Osteoblast (primary cell): ENCODE measurements around the gene KLC1. TPM values are rescaled to one million over a fixed set of nuclear protein-coding genes. Genes with fewer than 3 reads are reported as not detected.

ENCODE experiments used
- DNase-seq: peaks from one replicate; pipeline ENCODE4 v3.0.0; 2011; ENCODE audit warnings: low spot score, mixed read lengths; ENCODE audit not compliant: insufficient read length; ENCODE audit errors: missing footprints
- H2AFZ ChIP-seq: 2 replicates; pipeline ENCODE4 v1.6.0; 2011; ENCODE audit warnings: mild to moderate bottlenecking, low read length
- H3K27ac ChIP-seq: 2 replicates; pipeline ENCODE4 v1.5.1; 2011; ENCODE audit warnings: mild to moderate bottlenecking, low read depth, low read length, moderate library complexity
- H3K27me3 ChIP-seq: 2 replicates; pipeline ENCODE4 v1.6.0; 2012; ENCODE audit warnings: mild to moderate bottlenecking, control low read depth, inconsistent platforms, low read length, moderate library complexity; ENCODE audit not compliant: insufficient read depth
- H3K36me3 ChIP-seq: 2 replicates; pipeline ENCODE4 v1.5.1; 2011; ENCODE audit warnings: mild to moderate bottlenecking, low read length, control low read depth, moderate library complexity; ENCODE audit not compliant: insufficient read depth
- H3K4me1 ChIP-seq: 2 replicates; pipeline ENCODE4 v1.5.1; 2011; ENCODE audit warnings: mild to moderate bottlenecking, low read length, control low read depth, moderate library complexity; ENCODE audit not compliant: insufficient read depth
- H3K4me2 ChIP-seq: 2 replicates; pipeline ENCODE4 v1.6.0; 2011; ENCODE audit warnings: mild to moderate bottlenecking, low read length; ENCODE audit not compliant: insufficient read depth
- H3K4me3 ChIP-seq: fragments of 200-600 bp; sonication (generic); 3 replicates; pipeline ENCODE4 v1.5.1; 2012; ENCODE audit warnings: mild to moderate bottlenecking, low read length, inconsistent platforms; ENCODE audit not compliant: insufficient read depth
- H3K79me2 ChIP-seq: 2 replicates; pipeline ENCODE4 v1.6.0; 2012; ENCODE audit warnings: mild to moderate bottlenecking, low read length, control low read depth, inconsistent platforms; ENCODE audit not compliant: insufficient read depth
- H3K9me3 ChIP-seq: 2 replicates; pipeline ENCODE4 v1.5.1; 2011; ENCODE audit warnings: low read depth, low read length, control low read depth
- H4K20me1 ChIP-seq: 2 replicates; pipeline ENCODE4 v1.6.0; 2012; ENCODE audit warnings: mild to moderate bottlenecking, low read length, control low read depth; ENCODE audit not compliant: insufficient read depth
- total RNA-seq: library from RNA; depleted of rRNA; stranded (reverse); fragments of >200 nt; gene quantifications from 2 replicates; pipeline ENCODE4 v1.2.3, GENCODE V29; 2012
- TF ChIP-seq, protein P1 (sequence below): IDR thresholded peaks from 2 replicates; pipeline ENCODE4 v1.5.1; 2011; ENCODE audit warnings: mild to moderate bottlenecking, low read depth, low read length, moderate library complexity; ENCODE audit errors: extremely low read depth

KLC1 gene
- total RNA-seq, 1 donor = 205 TPM

DNA sequence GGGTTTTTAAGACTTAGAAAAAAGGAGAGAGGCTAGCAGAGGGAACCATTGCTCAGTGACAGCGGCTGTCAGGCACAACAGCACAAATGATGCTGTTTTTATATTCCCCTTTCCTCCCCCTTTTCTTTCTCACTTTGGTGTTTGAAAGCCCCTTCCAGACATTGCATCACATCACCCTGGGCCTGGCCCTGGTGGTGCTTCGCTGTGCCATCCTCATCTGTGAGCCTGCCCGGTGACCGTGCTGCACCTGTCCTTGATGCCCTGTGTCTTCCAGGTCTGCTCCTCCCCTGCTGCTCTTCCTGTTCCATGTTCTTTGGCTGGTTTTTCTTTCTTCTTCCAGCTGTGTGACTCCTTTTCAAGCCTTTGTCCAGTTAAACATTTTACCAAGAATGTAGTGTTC lies 24.8 kb downstream of the KLC1 start:
- no peak for DNase-seq
- H3K4me3 ChIP-seq = no peak overlapping the region
- no peak overlapping the region for H3K4me2 ChIP-seq
- H3K36me3 ChIP-seq = peaks cover 36% of the 10 kb centered on the region
- H3K27me3 ChIP-seq = no peaks in the 10 kb centered on the region
- H3K4me1 ChIP-seq = peaks cover 35% of the 10 kb centered on the region
- peak overlapping the region; percentile 36 for H3K27ac ChIP-seq
- TF ChIP-seq, protein P1, sequence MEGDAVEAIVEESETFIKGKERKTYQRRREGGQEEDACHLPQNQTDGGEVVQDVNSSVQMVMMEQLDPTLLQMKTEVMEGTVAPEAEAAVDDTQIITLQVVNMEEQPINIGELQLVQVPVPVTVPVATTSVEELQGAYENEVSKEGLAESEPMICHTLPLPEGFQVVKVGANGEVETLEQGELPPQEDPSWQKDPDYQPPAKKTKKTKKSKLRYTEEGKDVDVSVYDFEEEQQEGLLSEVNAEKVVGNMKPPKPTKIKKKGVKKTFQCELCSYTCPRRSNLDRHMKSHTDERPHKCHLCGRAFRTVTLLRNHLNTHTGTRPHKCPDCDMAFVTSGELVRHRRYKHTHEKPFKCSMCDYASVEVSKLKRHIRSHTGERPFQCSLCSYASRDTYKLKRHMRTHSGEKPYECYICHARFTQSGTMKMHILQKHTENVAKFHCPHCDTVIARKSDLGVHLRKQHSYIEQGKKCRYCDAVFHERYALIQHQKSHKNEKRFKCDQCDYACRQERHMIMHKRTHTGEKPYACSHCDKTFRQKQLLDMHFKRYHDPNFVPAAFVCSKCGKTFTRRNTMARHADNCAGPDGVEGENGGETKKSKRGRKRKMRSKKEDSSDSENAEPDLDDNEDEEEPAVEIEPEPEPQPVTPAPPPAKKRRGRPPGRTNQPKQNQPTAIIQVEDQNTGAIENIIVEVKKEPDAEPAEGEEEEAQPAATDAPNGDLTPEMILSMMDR = no peak
- H3K9me3 ChIP-seq = no peaks in the 10 kb centered on the region
- H4K20me1 ChIP-seq = peaks cover 46% of the 10 kb centered on the region
- peaks cover 93% of the 10 kb centered on the region for H3K79me2 ChIP-seq
- H2AFZ ChIP-seq = no peak overlapping the region

DNA sequence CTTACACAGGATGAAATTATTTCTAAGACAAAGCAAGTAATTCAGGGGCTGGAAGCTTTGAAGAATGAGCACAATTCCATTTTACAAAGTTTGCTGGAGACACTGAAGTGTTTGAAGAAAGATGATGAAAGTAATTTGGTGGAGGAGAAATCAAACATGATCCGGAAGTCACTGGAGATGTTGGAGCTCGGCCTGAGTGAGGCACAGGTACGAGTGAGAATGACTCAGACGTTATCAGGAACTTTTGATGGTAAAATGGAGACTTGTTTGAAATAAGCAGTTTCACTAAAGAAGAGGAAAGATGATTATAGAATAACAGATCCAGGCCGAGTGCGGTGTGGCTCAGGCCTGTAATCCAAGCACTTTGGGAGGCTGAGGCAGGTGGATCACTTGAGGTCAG lies 25.6 kb downstream of the KLC1 start:
- peaks cover 44% of the 10 kb centered on the region for H3K36me3 ChIP-seq
- TF ChIP-seq, protein P1 = no peak
- H4K20me1 ChIP-seq = peaks cover 39% of the 10 kb centered on the region
- H2AFZ ChIP-seq = no peak overlapping the region
- no peaks in the 10 kb centered on the region for H3K9me3 ChIP-seq
- no peak overlapping the region for H3K4me2 ChIP-seq
- H3K27ac ChIP-seq = peak overlapping the region; percentile 19
- H3K4me1 ChIP-seq = peaks cover 35% of the 10 kb centered on the region
- no peak for DNase-seq
- H3K79me2 ChIP-seq = peaks cover 92% of the 10 kb centered on the region
- no peaks in the 10 kb centered on the region for H3K27me3 ChIP-seq
- no peak overlapping the region for H3K4me3 ChIP-seq

DNA sequence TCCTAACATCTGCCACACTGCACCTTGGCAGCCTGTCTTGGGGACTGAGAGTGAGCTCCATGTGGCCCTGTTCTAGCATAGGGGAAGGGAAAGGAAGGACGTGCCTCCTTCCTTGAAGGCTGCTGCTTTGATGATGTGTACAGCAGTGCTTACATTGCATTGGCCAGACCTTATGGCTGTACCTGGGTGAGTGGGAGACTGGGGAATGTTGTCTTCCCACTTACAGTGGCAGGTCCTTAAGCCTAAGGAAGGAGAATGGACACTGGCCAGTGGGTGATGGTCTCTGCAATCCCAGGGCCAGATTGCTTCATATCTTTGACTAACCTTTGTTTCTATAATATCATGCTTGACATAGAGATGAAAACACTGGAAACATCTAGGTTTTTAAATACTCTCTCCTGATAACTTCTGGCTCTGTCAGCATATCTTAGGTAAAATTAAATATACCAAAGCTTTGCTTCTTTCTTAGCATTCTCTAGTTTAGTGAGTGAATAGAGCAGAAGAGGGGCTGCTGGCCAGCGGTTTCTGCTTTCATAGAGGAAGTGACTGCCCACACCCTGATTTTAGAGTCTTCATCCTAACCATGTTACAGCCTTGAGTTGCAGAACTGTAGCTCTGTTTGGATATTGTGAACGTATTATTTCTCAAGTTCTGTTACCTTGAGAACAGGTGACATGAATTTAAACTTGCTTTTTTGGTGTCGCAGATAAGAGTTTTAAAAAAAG lies 27.2 kb downstream of the KLC1 start:
- Histone ChIP-seq H3K79me2 (peaks cover 90% of the 10 kb centered on the region), H3K9me3 (no peaks in the 10 kb centered on the region), H2AFZ (no peak overlapping the region), H3K4me2 (no peak overlapping the region), H3K4me1 (peaks cover 35% of the 10 kb centered on the region), H3K27ac (peak overlapping the region; percentile 95), H4K20me1 (peaks cover 29% of the 10 kb centered on the region), H3K4me3 (no peak overlapping the region), H3K36me3 (peaks cover 55% of the 10 kb centered on the region), H3K27me3 (no peaks in the 10 kb centered on the region)
- TF ChIP-seq, protein P1 = no peak
- DNase-seq = no peak

DNA sequence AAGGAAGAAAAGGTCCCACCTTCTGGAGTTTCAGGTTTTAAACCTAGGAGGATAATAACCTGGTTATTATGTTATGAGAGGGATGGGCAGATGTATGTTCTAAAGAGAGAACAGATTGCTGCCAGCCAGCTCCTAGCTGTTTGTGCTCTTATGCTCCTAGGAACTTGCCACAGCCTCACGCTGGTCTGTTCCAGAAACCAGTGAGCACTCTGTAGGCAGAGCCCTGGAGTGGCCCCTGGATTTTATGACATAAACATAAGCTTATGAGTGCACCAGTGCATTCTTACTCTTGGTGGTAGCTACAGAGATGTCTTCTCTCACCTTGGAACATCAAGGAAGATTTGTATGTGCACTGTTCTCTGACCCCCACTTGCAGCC lies 27.7 kb downstream of the KLC1 start:
- Histone ChIP-seq H2AFZ (no peak overlapping the region), H4K20me1 (peaks cover 23% of the 10 kb centered on the region), H3K9me3 (no peaks in the 10 kb centered on the region), H3K36me3 (peaks cover 60% of the 10 kb centered on the region), H3K27me3 (no peaks in the 10 kb centered on the region), H3K79me2 (peaks cover 90% of the 10 kb centered on the region), H3K4me1 (peaks cover 35% of the 10 kb centered on the region), H3K4me3 (no peak overlapping the region), H3K27ac (peak overlapping the region; percentile 95), H3K4me2 (peak overlapping the region; percentile 58)
- TF ChIP-seq, protein P1 = no peak
- no peak for DNase-seq
